Measurements from ENCODE around the gene SMC1A. TPM values are rescaled to one million over a fixed set of nuclear protein-coding genes. Genes with fewer than 3 reads are reported as not detected.

SMC1A gene
- polyA plus RNA-seq, 1 donor (not counting 4 experiments of a cell fraction or from before 2014, with no cell fraction given), result 24.2 TPM

DNA sequence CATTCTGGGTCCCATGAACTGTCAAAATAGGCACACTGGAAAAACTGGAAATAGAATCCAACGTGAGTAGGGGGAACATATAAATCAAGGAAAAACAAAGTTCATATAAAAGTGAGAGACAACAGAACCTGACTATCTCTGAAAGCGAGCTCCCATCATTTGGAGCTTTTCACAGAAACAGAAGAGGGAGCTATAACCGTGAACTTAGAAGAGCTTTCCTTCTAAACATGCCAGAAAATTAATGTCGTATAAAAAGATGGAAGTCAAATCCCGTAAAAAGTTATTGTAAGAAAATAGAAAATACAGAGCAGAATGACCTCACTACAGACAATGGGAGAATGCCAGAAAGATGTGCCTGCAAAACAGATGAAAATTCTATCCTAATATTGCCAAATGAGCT lies 35.6 kb upstream of the SMC1A start:
- H3K27ac ChIP-seq (ENCODE audit: control insufficient read depth, insufficient read depth, low read length), result no peak overlapping the region
- H3K4me3 ChIP-seq (ENCODE audit: control insufficient read depth in 2 of 3, extremely low read depth in 1 of 3, insufficient read depth in 2 of 3, low read depth in 1 of 3, low read length in 3 of 3), result no peak overlapping the region
- H2AFZ ChIP-seq (ENCODE audit: control insufficient read depth, low read length), result no peak overlapping the region
- H3K27me3 ChIP-seq (ENCODE audit: control insufficient read depth, extremely low read depth, insufficient read depth, low read length), result no peaks in the 10 kb centered on the region
- no peak overlapping the region for H3K4me2 ChIP-seq (ENCODE audit: control insufficient read depth, extremely low read depth, insufficient read depth, low read depth, low read length)
- H3K9me3 ChIP-seq (ENCODE audit: control insufficient read depth, low read depth, low read length), result no peaks in the 10 kb centered on the region
- no peak for TF ChIP-seq EZH2 (IDR thresholded peaks at IDR 0.05; ENCODE audit: low read length)
- TF ChIP-seq, protein P1, sequence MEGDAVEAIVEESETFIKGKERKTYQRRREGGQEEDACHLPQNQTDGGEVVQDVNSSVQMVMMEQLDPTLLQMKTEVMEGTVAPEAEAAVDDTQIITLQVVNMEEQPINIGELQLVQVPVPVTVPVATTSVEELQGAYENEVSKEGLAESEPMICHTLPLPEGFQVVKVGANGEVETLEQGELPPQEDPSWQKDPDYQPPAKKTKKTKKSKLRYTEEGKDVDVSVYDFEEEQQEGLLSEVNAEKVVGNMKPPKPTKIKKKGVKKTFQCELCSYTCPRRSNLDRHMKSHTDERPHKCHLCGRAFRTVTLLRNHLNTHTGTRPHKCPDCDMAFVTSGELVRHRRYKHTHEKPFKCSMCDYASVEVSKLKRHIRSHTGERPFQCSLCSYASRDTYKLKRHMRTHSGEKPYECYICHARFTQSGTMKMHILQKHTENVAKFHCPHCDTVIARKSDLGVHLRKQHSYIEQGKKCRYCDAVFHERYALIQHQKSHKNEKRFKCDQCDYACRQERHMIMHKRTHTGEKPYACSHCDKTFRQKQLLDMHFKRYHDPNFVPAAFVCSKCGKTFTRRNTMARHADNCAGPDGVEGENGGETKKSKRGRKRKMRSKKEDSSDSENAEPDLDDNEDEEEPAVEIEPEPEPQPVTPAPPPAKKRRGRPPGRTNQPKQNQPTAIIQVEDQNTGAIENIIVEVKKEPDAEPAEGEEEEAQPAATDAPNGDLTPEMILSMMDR (optimal IDR thresholded peaks at IDR 0.05 in 1 of 3, IDR thresholded peaks at IDR 0.05 in 1 of 3, conservative IDR thresholded peaks at IDR 0.05 in 1 of 3; ENCODE audit: extremely low read depth in 1 of 3, insufficient read depth in 2 of 3, low read length in 3 of 3), result peak in 1 of 3 experiments; percentile 29
- no peaks in the 10 kb centered on the region for H3K9me1 ChIP-seq (ENCODE audit: control insufficient read depth, extremely low read depth, insufficient read depth, low read length)
- no peak for FAIRE-seq
- no peaks in the 10 kb centered on the region for H4K20me1 ChIP-seq (ENCODE audit: control insufficient read depth, extremely low read depth, insufficient read depth, low read length)
- no peaks in the 10 kb centered on the region for H3K79me2 ChIP-seq (ENCODE audit: control insufficient read depth, insufficient read depth, low read length)
- H3K9ac ChIP-seq (ENCODE audit: control insufficient read depth, extremely low read depth, insufficient read depth, low read length), result no peak overlapping the region
- dilution Hi-C loops (cut with MboI; ENCODE audit: extremely low pct_ligation_motif_present, low sequenced_read_pairs), result no loop called here
- no peaks in the 10 kb centered on the region for H3K36me3 ChIP-seq (ENCODE audit: control insufficient read depth in 2 of 2, extremely low read depth in 1 of 2, insufficient read depth in 2 of 2, low read length in 2 of 2)
- H3K4me1 ChIP-seq (ENCODE audit: control insufficient read depth, extremely low read depth, insufficient read depth, low read length), result peaks cover 2% of the 10 kb centered on the region
- DNase-seq (ENCODE audit: low read depth, low spot score), result no peak

DNA sequence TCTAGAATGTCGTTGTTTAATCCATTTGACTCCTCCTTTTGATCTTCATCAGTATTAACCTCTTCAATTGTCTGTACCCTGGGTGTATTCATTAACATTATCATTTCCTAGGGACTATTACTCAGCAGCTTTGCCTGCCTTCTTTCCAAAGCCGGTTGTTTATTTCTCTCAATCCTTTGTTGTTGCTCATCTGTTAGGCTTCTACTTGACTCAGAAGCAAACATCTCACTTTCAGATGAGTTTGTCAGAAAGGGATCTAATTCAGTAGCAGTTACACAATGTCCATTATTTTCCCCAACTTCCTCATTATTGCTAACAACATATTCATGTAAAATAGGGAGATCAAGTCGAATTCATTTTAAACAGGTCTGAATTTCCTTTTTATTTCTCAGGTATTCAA lies 33.8 kb upstream of the SMC1A start:
- no peak overlapping the region for H2AFZ ChIP-seq (ENCODE audit: control insufficient read depth, low read length)
- no peak overlapping the region for H3K27ac ChIP-seq (ENCODE audit: control insufficient read depth, insufficient read depth, low read length)
- no peaks in the 10 kb centered on the region for H3K9me1 ChIP-seq (ENCODE audit: control insufficient read depth, extremely low read depth, insufficient read depth, low read length)
- no peaks in the 10 kb centered on the region for H3K36me3 ChIP-seq (ENCODE audit: control insufficient read depth in 2 of 2, extremely low read depth in 1 of 2, insufficient read depth in 2 of 2, low read length in 2 of 2)
- no peaks in the 10 kb centered on the region for H3K27me3 ChIP-seq (ENCODE audit: control insufficient read depth, extremely low read depth, insufficient read depth, low read length)
- H3K4me2 ChIP-seq (ENCODE audit: control insufficient read depth, extremely low read depth, insufficient read depth, low read depth, low read length), result no peak overlapping the region
- H3K79me2 ChIP-seq (ENCODE audit: control insufficient read depth, insufficient read depth, low read length), result no peaks in the 10 kb centered on the region
- FAIRE-seq (no peak), DNase-seq (ENCODE audit: low read depth, low spot score) (no peak)
- no peak overlapping the region for H3K9ac ChIP-seq (ENCODE audit: control insufficient read depth, extremely low read depth, insufficient read depth, low read length)
- no peak overlapping the region for H3K4me3 ChIP-seq (ENCODE audit: control insufficient read depth in 2 of 3, extremely low read depth in 1 of 3, insufficient read depth in 2 of 3, low read depth in 1 of 3, low read length in 3 of 3)
- H4K20me1 ChIP-seq (ENCODE audit: control insufficient read depth, extremely low read depth, insufficient read depth, low read length), result no peaks in the 10 kb centered on the region
- peaks cover 2% of the 10 kb centered on the region for H3K4me1 ChIP-seq (ENCODE audit: control insufficient read depth, extremely low read depth, insufficient read depth, low read length)
- no peaks in the 10 kb centered on the region for H3K9me3 ChIP-seq (ENCODE audit: control insufficient read depth, low read depth, low read length)
- TF ChIP-seq, protein P1 (optimal IDR thresholded peaks at IDR 0.05 in 1 of 3, IDR thresholded peaks at IDR 0.05 in 1 of 3, conservative IDR thresholded peaks at IDR 0.05 in 1 of 3; ENCODE audit: extremely low read depth in 1 of 3, insufficient read depth in 2 of 3, low read length in 3 of 3), result no peak
- no peak for TF ChIP-seq EZH2 (IDR thresholded peaks at IDR 0.05; ENCODE audit: low read length)
- dilution Hi-C loops (cut with MboI; ENCODE audit: extremely low pct_ligation_motif_present, low sequenced_read_pairs), result no loop called here

All from keratinocyte (primary cell).